ENCODE data around the gene FBXL5.

The FBXL5 gene

GRCh38 chr4:15556511-15557092 lies 98.6 kb downstream of the FBXL5 start:
- no peak overlapping the region for H3K4me2 ChIP-seq (ENCODE audit: low read length)
- H3K9ac ChIP-seq (ENCODE audit: low read depth, low read length) = no peak overlapping the region
- no peak overlapping the region for H3K4me3 ChIP-seq (ENCODE audit: low read length)
- peaks cover 41% of the 10 kb centered on the region for H3K36me3 ChIP-seq (ENCODE audit: insufficient read depth, low read length)
- H3K27me3 ChIP-seq (ENCODE audit: control insufficient read depth, insufficient read depth, low read length) = no peaks in the 10 kb centered on the region
- H3K4me1 ChIP-seq (ENCODE audit: control insufficient read depth, insufficient read depth, low read length) = no peaks in the 10 kb centered on the region
- H3K9me3 ChIP-seq (replicated peaks; ENCODE audit: low read length) = no peaks in the 10 kb centered on the region
